HL-60/S4 (cell line): Measurements from ENCODE around the gene SLC19A1.

ENCODE experiments used
- in situ Hi-C: fragments of 300-500 bp; cut with MboI; formaldehyde crosslinking; loops from 2 replicates; pipeline ENCODE4 v1.14.3; 2022; ENCODE audit warnings: low sequenced_read_pairs

SLC19A1 gene

DNA sequence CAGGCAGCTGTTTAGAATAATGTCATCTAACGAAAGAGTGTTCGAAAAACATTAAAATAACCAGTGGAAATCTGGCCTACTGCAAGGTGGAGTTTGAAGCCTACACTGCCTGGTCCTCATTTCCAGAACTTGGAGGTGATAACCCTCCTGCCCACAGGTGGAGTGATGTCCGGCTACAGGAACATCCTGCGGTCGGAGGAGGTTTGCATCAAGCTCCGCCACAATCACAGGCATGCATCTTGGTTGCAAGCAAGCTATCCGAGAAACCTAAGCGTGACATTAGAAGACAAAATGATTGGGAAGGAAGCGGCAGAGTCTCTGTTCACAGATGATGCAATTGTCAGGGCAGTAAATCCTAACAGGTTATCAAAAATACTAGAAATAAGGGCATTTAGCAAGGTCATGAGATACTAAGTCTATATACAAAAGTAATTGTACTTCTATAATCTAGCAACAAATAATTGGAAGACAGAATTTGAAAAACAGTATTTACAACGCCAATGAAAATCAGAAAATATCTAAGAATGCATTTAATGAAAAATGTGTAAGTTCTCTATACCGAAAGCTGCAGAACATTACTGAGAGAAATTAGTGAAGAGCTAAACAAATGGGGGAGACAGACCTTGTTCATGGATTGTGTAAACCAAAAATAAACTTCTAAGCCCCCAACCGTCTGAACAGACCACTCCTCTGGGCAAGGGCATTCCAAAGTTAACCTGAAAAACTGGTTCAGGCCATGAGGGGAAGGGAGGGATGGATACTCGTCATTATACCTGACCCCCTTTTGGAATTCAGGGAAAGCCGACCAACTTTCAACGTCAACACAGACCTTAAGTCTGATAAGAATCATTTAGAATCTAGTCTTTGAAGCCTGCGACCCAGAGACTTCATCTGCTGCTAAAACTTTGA is 4.7 kb upstream of the SLC19A1 start:
- in situ Hi-C loops = no loop called here

DNA sequence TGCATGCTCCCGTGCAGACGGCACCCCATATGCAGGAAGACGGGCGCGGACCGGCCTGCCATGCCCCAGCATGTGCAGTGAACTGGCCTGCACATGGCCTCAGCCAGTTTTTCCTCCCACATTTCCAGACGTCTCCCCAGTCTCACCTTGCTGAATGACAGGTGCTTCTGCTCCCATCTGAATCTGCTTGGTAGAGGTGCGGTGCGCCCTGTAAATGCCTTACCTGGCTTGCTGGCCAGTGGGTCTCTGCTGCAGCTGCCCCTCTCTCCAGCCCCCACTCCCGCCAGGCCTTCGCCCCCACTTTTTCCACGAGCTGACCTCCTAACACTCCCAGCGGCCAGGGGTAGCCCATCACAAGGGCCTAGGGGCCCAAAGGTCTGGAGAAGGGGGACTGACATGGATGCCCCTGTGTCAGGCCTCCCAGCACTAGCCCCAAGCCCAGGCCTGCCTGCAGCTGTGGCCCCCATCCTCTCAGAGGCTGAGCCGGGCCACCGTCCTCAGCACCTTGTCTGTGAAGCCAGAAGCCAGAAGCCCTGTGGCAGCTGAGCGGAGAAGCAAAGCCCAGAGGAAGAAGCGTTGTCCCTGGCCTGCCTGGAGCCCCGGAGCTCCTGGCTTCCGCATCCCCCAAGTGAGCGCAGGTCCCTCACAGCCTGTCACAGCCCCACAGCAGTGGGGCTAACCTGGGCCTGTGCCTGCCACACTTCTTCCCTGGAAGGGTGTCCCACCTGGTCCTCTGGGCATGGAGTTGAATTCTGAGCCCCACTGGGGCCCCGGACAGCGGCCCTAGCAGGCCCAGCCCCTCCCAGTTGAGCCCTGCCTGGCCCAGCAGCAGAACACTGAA is 3.7 kb upstream of the SLC19A1 start:
- in situ Hi-C loops = no loop called here

DNA sequence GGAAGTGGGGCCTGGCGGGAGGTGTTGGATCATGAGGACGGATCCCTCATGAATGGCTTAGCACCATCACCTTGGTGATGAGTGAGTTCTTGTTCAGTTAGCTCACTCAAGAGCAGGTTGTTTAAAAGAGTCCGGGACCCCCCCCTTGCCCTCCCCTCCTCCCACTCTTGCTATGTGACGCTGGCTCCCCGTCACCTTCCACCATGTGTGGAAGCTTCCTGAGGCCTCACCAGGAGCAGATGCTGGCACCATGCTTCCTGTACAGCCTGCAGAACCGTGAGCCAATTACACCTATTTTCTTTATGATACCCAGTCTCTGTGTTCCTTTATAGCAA is 3.0 kb upstream of the SLC19A1 start:
- in situ Hi-C loops = no loop called here

DNA sequence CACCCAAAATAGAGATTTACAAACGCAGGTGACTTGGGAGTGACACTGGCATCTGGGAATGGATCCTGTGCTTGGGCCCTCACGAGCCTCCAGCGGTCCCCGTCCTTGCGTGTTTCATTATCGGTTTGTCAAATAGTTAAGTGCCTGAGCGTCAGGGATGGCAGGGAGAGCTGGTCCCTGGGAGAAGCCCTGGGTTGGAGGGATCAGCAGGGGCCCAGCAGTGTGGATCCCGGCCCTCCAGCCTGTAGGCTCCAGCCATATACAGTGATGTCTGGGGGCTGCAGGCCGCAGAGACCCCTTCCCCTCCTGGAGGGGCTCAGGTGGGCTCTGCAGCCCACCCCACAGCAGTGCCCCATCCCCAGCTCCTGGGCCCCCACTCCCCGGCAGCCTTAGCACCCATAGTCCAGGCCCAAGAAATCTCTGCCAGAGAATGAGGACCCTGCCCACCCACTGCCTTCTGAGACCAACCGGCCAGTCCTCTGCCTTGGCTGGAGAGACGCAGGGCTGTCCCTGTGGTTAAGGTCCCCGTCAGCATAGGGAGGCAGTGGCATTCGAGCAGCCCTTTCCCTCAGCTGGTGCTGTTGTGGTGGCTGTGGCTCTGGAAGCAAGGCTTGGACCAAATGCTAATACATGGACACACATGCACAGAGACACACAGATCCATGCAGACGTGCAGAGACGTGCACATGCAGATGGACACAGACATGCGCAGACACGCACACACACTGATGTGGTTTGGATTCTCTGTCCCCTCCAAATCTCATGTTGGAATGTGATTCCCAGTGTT is 2.4 kb upstream of the SLC19A1 start:
- in situ Hi-C loops = no loop called here

DNA sequence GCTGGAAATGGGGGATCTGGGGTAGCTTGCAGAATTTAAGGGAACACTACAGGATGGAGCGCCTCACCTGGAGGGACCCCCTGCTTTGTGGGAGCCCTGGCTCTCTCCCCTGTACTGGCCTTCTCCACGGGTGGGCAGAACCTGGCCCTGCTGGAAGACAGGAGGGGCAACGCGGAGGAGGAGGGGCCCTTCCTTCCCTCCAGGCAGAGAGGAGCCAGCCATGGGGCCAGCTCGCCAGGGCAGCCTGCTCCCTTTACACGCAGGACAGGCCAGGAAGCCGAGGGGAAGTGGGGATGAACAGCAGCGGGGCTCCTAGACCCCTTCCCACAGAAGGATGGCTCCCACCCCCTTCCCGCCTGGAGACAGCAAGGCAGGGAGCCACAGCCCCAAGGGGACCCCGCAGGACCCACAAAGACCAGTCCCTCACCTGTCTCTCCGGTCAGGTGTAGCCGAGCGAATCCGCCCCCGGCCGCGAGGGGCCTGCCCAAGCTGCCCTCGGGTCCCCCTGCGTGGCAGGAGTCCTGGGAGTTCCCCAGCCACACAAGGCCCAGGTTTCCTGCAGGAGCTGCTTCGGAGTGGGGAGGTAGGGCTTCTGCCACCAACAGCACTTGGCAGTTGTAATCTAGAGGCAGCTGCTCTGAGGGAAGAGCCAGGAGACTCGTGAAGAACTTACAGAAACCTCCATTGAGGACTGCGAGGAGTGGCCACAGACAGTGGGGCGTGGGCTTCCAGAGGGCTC is 1.6 kb upstream of the SLC19A1 start:
- in situ Hi-C loops = no loop called here

DNA sequence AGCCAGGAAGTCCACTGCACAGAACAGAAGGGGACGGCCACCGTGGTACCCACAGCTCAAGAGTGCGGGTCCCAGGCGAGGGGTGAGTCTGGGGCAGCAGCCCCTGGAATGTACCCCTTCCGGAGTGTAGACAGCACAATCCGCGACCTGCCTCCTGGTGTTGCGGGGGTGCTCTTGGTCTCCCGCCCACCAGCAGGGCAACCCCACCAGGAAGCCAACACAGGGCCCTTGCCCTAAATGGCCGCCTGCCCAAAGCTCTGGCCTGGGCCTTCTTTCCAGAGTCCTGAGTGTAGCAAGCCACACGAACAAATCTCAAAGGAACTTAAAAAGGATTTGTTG is 1.1 kb upstream of the SLC19A1 start:
- in situ Hi-C loops = no loop called here

DNA sequence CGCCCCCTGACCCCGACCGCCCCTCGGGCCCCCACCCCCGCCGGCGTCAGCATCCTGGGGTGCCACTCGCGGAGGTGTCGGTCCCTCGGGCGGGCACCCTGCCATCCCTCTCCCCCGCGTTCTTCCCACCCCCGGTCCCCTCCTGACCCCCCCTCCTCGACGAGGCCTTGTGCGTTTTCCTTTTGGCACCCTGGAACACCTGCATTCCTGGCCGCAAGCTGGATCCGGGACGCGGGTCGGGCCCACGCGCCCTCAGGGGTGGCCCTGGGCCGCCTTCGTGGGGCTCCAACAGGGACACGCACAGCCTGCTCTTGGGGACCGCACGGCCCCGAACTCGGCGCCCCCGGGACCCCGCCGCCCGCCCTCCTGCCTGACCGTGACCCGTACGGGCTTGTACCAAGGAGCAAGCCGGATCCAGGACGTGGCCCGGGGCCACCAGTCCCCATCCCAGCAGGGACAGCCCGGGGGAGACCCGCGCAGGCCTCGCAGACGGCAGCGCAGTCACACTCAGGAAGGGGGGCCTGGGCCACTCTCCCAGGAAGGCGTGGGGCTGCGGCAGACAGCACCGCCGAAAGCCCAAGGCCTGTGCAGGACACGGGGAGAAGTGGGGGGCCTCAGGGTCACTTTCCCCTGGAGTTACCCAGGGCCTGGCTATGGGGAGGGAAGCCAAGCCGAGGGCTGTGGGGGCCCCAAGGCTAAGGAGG is 579 bp upstream of the SLC19A1 start:
- in situ Hi-C loops = no loop called here

DNA sequence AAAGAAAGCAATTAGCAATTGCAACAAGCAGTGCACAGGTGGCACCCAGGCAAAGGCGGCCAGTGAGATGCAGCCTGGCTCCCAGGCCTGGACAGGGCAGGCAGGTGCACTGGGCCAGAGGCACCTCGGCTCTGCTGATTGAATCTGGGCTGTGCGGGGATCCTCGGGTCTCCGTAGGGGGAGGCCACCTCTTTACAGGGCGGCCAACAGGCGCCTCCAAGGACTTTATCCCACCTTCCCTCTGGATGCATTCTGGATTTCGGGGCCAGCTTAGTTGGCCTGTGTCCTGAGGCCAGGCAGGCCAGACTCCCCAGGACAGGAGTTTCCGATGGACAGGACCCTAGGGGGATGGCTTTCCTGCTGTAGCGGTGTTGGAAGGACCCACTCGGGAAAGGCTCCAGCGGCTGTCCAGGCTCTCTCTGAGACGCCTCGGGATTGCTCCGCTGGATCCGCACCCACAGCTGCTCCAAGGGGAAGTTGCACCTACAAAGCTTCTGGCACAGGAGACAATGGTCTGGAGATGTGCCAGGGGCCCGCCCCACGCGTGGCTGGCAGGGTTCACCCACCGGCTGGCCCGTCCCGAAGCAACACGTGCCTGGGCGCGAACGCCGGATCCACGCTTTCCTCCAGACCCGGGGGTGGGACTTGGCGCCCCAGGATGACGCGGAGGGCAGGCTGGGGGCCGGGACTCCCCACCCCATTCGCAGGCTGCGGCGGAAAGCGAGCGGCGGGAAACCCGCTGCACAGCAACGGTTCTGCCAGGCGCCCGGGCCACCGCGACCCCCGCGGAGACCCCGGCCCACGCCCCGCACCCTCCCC is 810 bp downstream of the SLC19A1 start:
- in situ Hi-C loops = no loop called here

DNA sequence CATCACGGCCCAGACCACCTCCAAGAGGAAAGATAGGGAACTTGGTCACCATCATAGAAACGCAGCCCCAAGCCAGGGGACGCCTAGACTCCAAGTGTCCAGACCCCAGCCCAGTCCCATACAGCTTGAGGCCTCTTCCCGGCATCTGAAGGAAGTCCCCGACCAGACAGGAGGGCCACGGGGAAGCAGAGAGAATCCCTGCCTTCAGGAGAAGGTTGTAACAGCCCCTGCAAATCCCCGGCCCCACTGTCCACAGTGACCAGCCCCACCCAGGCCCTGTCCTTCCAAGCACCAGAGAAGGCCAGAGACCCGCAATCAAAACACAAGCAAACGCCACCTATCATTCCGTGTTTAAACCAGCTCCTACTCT is 1.7 kb downstream of the SLC19A1 start:
- in situ Hi-C loops = no loop called here

DNA sequence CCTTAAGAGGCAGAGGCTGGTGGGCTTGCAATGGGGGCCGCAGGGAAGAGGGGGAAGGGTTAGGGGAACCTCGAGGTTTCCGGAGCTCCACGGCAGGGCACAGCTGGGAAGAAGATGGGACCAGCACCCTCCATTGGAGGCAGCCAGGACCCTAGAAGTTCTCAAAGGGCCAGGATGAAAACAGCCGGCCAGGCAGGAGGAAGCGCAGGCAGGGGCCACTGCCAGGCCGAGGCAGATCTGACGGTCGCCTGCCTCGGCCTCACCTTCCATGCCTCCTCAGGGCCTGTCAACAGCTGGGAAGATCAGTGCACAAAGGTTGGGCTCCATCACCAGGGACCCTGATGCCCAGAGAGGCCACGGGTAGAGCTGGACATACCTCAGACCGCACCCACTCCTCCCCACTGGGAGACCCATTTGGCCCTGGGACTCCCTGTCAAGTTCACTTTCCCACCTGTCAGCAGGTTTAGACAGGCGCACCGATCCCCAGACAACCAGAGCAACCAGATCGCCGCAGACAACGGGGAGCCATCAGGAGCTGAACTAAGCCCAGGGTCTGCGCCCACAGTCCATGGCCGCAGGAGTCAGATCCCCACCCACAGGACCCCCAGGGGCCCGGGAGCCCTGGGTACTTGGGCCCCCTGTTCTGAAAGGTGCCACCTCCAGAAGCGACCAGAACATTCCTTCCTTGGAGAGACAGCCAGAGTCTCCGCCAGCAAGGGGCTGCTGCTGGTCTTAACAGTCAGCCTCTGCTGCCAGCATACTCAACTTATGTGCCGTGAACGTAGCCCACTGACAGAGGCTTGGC is 2.2 kb downstream of the SLC19A1 start:
- in situ Hi-C loops = no loop called here

DNA sequence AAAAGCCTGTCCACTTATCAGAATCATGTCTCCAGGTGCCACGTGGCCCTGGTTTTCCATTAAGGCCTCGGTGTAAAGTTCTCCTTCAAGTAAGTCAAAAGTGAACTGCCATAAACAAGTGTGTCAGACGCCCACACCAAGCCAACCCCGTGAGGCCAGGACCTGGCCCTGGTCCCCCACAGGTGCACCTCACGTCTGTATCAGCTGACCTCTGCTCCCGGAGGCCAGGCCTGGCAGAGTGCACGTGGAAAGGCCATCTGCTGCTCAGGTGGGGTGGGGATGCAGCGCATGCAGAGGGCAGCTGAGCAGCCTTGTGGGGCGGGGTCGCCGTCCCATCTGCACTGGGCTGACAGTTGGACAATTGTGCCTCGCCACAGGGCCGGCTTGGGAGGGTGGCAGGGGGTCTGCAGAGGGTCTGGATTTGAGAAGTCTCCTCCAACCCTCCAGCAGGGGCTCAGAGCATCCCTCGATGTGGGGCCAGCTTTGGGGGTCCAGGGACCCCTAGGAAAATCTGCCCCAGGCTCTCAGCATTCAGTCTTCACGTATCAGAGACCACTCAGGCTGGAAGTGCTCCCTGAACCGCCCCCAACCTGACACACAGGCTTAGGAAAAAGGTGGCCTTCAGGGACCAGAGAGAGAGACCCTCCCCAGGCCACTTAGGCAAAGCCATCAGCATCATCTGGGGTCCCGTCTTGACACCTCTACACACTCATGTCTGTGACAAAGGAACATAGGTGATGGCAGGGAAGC is 3.0 kb downstream of the SLC19A1 start:
- in situ Hi-C loops = no loop called here

DNA sequence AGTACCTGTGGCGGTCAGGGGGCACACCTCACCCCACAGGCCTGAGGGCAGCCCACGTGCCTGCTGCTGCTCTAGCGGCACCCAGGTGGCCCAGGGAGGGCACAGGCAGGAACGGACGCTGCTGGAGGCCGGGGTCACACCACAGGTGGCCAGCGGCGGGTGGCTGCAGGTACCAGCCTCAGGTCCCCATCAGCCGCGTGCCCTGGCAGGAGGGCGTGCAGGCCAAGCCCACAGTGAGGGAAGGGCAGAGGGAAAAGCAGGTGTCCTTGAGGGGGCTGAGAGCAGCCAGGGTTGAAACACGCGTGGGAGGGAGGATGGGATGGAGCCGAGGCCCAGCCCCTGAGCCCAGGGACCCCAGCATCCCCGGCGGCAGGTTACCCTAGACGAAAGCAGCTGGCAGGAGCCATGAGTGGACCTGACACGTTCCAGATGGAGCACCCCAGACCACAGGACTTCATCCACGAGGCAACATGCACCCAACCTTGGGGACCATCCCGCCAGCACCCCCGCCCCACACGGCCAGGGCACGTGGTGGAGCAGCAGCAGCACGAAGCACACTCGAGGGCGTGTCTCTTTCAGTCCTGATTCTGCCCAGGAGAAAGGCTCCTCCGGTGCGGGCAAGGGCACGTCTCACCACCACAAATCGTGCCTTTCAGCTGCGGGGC is 3.7 kb downstream of the SLC19A1 start:
- in situ Hi-C loops = no loop called here

DNA sequence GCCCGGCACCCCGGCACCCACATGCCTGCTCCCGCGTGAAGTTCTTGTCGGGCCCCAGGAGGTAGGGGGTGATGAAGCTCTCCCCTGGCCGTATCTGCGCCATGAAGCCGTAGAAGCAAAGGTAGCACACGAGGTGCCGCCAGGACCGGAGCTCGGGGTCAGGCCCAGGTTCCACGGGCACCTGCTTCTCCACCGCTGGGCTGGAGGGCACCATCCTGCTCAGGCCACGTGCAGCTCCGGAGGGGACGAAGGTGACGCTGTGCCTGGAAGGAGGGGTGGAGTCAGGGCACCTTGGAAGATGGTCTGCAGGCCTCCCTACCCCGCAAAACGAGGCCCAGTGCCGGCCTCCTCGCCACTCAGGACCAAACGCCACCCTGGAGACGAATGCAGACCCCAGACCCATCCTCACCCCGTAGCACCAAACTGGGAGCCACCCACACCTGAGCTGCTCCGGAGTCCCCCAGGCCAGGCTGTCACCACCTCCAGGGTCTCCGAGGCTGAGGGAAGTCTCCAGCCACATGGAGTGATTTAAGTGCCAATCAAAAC is 4.4 kb downstream of the SLC19A1 start:
- in situ Hi-C loops = no loop called here

DNA sequence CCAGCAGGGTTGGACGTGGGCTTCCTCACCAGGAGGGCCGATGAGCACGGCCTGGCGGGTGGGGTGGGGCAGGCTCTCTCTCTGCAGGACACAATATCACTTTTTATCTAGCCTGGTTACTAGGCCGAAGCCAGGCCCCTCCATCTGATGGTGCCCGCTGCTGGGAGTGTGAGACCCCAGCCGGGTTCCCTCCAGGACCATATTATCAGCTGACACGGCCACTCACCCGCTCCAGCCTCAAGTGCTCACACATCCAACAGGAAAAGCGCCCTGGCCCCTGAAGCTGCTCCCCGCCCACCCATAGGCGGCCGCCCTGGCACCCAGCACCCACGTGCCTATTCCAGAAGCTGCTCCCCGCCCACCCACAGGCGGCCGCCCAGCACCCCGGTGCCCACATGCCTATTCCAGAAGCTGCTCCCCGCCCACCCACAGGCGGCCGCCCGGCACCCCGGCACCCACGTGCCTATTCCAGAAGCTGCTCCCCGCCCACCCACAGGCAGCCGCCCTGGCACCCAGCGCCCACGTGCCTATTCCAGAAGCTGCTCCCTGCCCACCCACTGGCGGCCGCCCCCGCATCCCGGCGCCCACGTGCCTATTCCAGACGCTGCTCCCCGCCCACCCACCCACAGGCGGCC is 5.0 kb downstream of the SLC19A1 start:
- in situ Hi-C loops = no loop called here

DNA sequence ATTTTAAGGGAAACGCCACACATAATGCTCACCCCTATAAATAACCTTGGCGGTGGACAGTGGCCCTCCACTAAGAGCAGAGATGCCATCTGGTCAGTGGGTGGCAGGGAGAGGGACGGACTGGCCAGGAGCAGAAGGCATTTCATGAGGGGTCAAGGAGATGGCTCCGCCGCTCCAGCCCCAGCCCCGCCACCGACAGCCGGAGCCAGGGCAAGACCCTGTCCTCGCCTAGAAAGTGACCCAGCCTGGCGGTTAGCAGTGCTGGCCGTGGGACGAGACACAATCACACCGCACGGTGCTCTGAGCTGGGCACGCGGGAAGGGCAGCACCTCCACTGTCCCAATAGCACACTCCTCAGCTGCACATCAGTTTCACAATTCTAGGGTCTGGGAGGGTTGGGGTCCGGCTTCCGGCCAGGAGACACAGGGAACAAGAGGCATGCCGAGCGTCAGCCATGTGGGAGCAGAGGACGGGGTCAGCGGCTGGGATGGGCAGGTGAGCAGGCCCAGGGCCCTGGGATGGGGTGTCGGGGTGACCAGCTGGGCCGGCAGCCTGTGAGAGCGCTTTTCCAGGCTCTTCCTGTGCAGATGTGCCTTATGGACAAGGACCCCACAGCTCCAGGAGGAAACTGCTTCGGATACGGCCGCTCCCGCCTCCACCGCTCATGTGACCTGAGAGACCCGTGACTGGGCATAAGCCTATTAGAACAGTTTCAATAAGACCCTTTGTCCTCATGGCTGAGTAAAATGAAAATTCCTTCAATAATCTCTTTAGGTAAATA is 5.7 kb downstream of the SLC19A1 start:
- in situ Hi-C loops = no loop called here
